Stimulated activated naive B cell treated with anti-CD40 and anti-IgM and Interleukin-4, amounts not matched to agents 10 μg/mL and 1 μg/mL and 100 μg/mL, for 72 hours (primary cell): ENCODE results near the gene CLEC2D.
A peak's percentile ranks its signal among the peaks of the same experiment; 100 is the strongest.
"Not testable (repeated sequence)": the region's sequence is repeated elsewhere in the genome, so short reads cannot be mapped to it uniquely, and the experiment has no call there.

Experiments
- ATAC-seq, 2 donors: fragments of 150-1000 bp; cut with Tn5 transposase; replicated peaks; 2 replicates each; pipeline ENCODE4 v1.10.0; 2021; ENCODE audit warnings: moderate library complexity in 1 of 2
- DNase-seq: peaks from one replicate; pipeline ENCODE4 v3.0.0; 2021
- H3K27ac Mint-ChIP-seq: one replicate; pipeline ENCODE4 v1.8.0; 2022; ENCODE audit warnings: mild to moderate bottlenecking, mixed read lengths
- H3K27me3 Mint-ChIP-seq, 2 donors: one replicate each; pipeline ENCODE4 v1.8.0; 2022; ENCODE audit warnings: mixed read lengths in 2 of 2
- H3K36me3 Mint-ChIP-seq, 2 donors: one replicate each; pipeline ENCODE4 v1.8.0; 2022; ENCODE audit warnings: mixed read lengths in 2 of 2, mild to moderate bottlenecking in 1 of 2
- H3K4me1 Mint-ChIP-seq, 2 donors: one replicate each; pipeline ENCODE4 v1.8.0; 2022; ENCODE audit warnings: mixed read lengths in 2 of 2, mild to moderate bottlenecking in 1 of 2
- H3K4me3 Mint-ChIP-seq, 2 donors: one replicate each; pipeline ENCODE4 v1.8.0; 2022; ENCODE audit warnings: mild to moderate bottlenecking in 2 of 2, mixed read lengths in 2 of 2, moderate library complexity in 1 of 2
- H3K9me3 Mint-ChIP-seq, 2 donors: one replicate each; pipeline ENCODE4 v1.8.0; 2022; ENCODE audit warnings: mixed read lengths in 2 of 2, mild to moderate bottlenecking in 1 of 2

The CLEC2D gene

DNA sequence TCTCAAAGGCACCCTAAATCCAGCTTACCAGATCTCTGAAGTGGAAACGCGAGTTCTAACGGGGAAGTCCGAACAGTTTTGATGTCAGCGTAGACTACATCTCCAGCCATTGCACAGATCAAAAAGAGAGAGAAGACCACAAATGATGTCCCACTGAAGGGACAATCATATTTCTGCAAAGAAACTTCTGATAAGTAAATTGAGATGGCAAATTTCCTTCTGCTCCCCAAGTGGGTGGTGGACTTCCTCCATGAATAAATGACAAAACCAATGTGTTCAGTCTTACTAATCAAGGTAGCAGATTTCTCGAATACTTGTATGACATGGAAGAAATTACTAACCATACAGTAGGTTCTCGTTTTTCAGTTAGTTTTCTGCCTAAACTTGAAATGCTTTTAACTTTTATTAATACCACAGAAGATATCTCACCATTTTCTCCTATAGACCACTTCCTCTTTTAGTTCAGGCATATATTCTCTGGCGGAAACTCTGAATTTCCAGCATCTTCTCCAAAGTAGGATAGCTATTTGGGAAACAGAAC lies 63.5 kb downstream of the CLEC2D start, which contains the start of gene CLECL1:
TSS of gene CLECL1 (minus strand) at position 177 of the 541 bp plus-strand sequence.
- Mint-ChIP-seq H3K4me1 (peaks cover 19 to 54% of the 10 kb centered on the region in 2 donors), H3K27ac (peak within 1 kb of the TSS; percentile 96), H3K36me3 (peaks cover 9 to 26% of the 10 kb centered on the region in 2 donors), H3K4me3 (peak within 1 kb of the TSS; percentile 87 to 88), H3K9me3 (no peaks in the 10 kb centered on the region), H3K27me3 (no peaks in the 10 kb centered on the region)
- DNase-seq = peak; percentile 42
- peak; percentile 76 to 78 for ATAC-seq

DNA sequence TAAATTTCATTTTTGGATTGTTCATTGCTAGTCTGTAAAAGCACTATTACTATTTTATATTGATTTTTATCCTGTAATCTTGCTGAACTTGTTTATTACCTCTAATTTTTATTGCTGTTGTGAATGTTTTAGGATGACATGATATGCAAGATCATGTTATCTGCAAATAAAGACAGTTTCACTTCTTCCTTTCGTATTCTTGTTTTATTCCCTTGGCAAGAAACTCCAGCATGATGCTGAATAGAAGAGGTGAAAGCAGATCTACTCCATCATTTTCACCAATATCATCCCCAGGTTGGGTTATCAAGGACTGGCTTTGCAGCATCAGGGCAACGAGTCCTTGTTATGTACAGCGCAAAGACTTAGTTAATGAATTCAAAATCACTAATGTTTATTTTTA lies 66.1 kb downstream of the CLEC2D start:
- H3K9me3 Mint-ChIP-seq = peaks cover 0 to 9% of the 10 kb centered on the region in 2 donors
- H3K27me3 Mint-ChIP-seq = no peaks in the 10 kb centered on the region
- peaks cover 16 to 29% of the 10 kb centered on the region in 2 donors for H3K36me3 Mint-ChIP-seq
- H3K27ac Mint-ChIP-seq = peak overlapping the region; percentile 54
- peaks cover 28 to 71% of the 10 kb centered on the region in 2 donors for H3K4me1 Mint-ChIP-seq
- peak overlapping the region in 1 of 2 donors; percentile 37 for H3K4me3 Mint-ChIP-seq
- DNase-seq (no peak), ATAC-seq (no peak)

DNA sequence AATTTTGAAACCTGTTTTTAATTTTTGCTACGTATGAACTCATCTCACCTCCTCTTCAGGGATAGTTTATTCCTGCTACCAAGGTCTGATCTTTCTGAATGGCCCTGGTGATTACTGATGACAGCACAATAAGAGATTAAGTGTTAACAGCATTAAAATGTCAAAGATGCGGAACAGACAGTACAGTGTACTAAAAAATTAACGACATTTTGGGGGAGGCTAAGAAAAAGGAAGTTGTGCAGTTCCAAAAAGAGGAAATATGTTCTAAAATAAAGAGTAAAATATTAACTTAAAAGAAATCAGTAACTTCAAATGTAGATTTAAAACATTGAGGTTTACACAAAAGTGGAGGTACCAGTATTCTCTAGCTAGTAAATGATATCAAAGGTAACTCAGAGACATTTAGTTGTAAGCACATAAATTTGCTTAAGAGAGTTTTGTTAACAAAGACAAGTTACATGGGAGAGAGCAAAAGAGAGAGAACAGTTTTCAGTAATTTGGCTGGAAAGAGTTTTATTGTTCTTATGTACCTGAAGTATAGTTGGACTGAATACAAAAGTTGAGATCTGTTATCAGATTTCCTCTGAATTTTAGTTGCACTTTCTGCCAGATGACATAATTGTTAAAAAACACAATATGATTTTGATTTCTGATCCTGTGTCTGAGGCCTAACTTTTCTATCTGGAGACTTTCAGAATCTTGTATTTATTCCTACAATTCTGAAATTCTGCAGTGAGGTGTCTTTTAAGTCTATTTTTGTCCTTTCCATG lies 67.6 kb downstream of the CLEC2D start:
- DNase-seq (no peak), ATAC-seq (peak; percentile 50 to 58)
- peaks cover 33 to 78% of the 10 kb centered on the region in 2 donors for H3K4me1 Mint-ChIP-seq
- peak overlapping the region; percentile 59 to 73 for H3K4me3 Mint-ChIP-seq
- no peaks in the 10 kb centered on the region for H3K27me3 Mint-ChIP-seq
- H3K36me3 Mint-ChIP-seq = peaks cover 10 to 21% of the 10 kb centered on the region in 2 donors
- H3K27ac Mint-ChIP-seq = peak overlapping the region; percentile 95
- peaks cover 0 to 10% of the 10 kb centered on the region in 2 donors for H3K9me3 Mint-ChIP-seq

- peak overlapping the region; percentile 43 to 62 for H3K4me3 Mint-ChIP-seq
- H3K9me3 Mint-ChIP-seq, ATAC-seq, H3K27me3 Mint-ChIP-seq, DNase-seq: not testable (repeated sequence)
- H3K4me1 Mint-ChIP-seq = peaks cover 40 to 83% of the 10 kb centered on the region in 2 donors
- peak overlapping the region; percentile 81 for H3K27ac Mint-ChIP-seq
- peaks cover 10 to 17% of the 10 kb centered on the region in 2 donors for H3K36me3 Mint-ChIP-seq
These were observed 69.4 kb downstream of the CLEC2D start for GRCh38 chr12:9738905-9739304.

- H3K27ac Mint-ChIP-seq = peak overlapping the region; percentile 81
- peaks cover 38 to 81% of the 10 kb centered on the region in 2 donors for H3K4me1 Mint-ChIP-seq
These were observed 70.0 kb downstream of the CLEC2D start for GRCh38 chr12:9739404-9740105.

DNA sequence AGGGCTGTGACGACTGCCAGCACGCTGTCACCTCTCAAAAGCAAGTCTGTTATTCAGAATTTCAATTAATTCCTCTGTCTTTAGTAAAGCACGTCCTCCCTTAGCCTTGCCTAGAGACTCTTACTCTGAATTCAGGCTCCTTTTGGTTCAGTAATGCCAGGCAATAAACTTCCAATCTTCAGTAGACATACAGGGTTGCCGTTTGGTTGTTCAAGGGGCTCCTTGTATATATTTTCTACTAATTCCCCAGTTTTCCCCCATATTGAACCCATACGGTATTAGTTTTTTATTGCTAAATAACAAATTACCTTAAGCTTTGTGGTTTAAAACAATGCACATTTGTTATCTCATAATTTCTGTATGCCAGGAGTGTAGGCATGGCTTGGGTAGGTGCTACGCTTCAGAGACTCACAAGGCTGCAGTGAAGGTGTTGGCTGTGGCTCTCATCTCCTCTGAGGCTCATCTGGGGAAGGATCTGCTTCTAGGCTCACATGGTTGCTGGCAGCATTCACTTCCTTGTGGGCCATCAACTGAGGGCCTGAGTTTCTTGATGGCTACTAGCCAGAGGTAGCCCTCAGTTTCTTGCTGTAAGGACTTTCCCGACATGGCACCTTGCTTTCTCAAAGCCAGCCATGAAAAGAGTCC lies 70.7 kb downstream of the CLEC2D start:
- Mint-ChIP-seq H3K4me3 (peak overlapping the region; percentile 53 to 75), H3K27me3 (no peaks in the 10 kb centered on the region), H3K4me1 (peaks cover 42 to 83% of the 10 kb centered on the region in 2 donors), H3K9me3 (peaks cover 0 to 10% of the 10 kb centered on the region in 2 donors), H3K27ac (peak overlapping the region; percentile 90), H3K36me3 (peaks cover 10 to 17% of the 10 kb centered on the region in 2 donors)
- ATAC-seq = peak; percentile 20 to 27
- no peak for DNase-seq

More at GRCh38 chr12:9739404-9740105, 70.0 kb downstream of the CLEC2D start:
- ATAC-seq, DNase-seq, H3K9me3 Mint-ChIP-seq, H3K27me3 Mint-ChIP-seq: not testable (repeated sequence)
- Mint-ChIP-seq H3K36me3 (peaks cover 10 to 17% of the 10 kb centered on the region in 2 donors), H3K4me3 (peak overlapping the region in 1 of 2 donors; percentile 75)

GRCh38 chr12:9741726-9742125 lies 72.2 kb downstream of the CLEC2D start:
- Mint-ChIP-seq H3K36me3 (peaks cover 10 to 17% of the 10 kb centered on the region in 2 donors), H3K4me1 (peaks cover 35 to 70% of the 10 kb centered on the region in 2 donors), H3K4me3 (peak overlapping the region; percentile 59 to 70), H3K27me3 (no peaks in the 10 kb centered on the region), H3K27ac (peak overlapping the region; percentile 38), H3K9me3 (peaks cover 0 to 10% of the 10 kb centered on the region in 2 donors)
- DNase-seq = peak; percentile 78
- peak; percentile 88 to 89 for ATAC-seq

DNA sequence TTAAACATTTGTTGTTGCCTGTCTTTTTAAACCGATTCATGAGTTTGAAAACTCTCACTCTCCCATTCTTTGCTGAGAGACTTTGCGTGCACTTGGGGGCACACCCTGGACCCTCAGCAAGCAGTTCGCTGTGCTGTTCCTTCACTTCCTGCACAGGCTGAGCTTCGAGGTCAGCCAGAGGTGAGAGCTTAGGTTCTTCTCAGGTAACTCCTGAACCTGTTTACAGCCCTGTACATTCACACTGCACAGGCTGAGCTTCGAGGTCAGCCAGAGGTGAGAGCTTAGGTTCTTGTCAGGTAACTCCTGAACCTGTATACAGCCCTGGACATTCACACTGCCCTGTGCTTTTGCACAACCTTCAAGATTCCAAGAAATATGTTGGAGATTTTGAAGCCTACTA lies 73.1 kb downstream of the CLEC2D start:
- H3K4me3 Mint-ChIP-seq = peak overlapping the region; percentile 59 to 75
- ATAC-seq (peak; percentile 34 to 40), DNase-seq (no peak)
- H3K9me3 Mint-ChIP-seq = peaks cover 0 to 10% of the 10 kb centered on the region in 2 donors
- peak overlapping the region; percentile 89 for H3K27ac Mint-ChIP-seq
- no peaks in the 10 kb centered on the region for H3K27me3 Mint-ChIP-seq
- peaks cover 36 to 69% of the 10 kb centered on the region in 2 donors for H3K4me1 Mint-ChIP-seq
- H3K36me3 Mint-ChIP-seq = peaks cover 12 to 17% of the 10 kb centered on the region in 2 donors

- Mint-ChIP-seq H3K4me3 (no peak overlapping the region), H3K4me1 (peaks cover 27 to 55% of the 10 kb centered on the region in 2 donors), H3K9me3 (peaks cover 0 to 4% of the 10 kb centered on the region in 2 donors), H3K27me3 (no peaks in the 10 kb centered on the region), H3K27ac (peak overlapping the region; percentile 31), H3K36me3 (peaks cover 2 to 5% of the 10 kb centered on the region in 2 donors)
- ATAC-seq (no peak), DNase-seq (no peak)
These were observed 75.7 kb downstream of the CLEC2D start for GRCh38 chr12:9745199-9745598.
